ENCODE results near the gene ARHGEF4. TPM values are rescaled to one million over a fixed set of nuclear protein-coding genes. Genes with fewer than 3 reads are reported as not detected.

ARHGEF4 gene
- total RNA-seq, 1 experiment from 2014 or later = 26.6 TPM

- Histone ChIP-seq H3K9ac (ENCODE audit: low read length) (no peak overlapping the region), H3K9me2 (ENCODE audit: insufficient read depth) (no peaks in the 10 kb centered on the region), H3K36me3 (ENCODE audit: control insufficient read depth in 1 of 2, insufficient read depth in 2 of 2, low read length in 2 of 2) (no peaks in the 10 kb centered on the region), H3K27me3 (ENCODE audit: insufficient read depth, low read length) (no peaks in the 10 kb centered on the region), H4K20me1 (ENCODE audit: insufficient read depth) (no peaks in the 10 kb centered on the region), H3K79me2 (ENCODE audit: insufficient read depth, low read length) (peaks cover 30% of the 10 kb centered on the region; the same call in 1 of the 2 replicates), H3K27ac (ENCODE audit: low read depth, low read length) (no peak overlapping the region), H3K4me3 (replicated peaks in 1 of 2; ENCODE audit: low read depth in 1 of 2, low read length in 2 of 2) (no peak overlapping the region), H3K9me3 (ENCODE audit: control insufficient read depth in 1 of 2, insufficient read depth in 1 of 2, low read depth in 1 of 2, low read length in 2 of 2) (no peaks in the 10 kb centered on the region), H2AFZ (ENCODE audit: low read depth, low read length, poor library complexity, severe bottlenecking) (no peak overlapping the region), H3K4me1 (ENCODE audit: control insufficient read depth in 1 of 2, insufficient read depth in 2 of 2, low read length in 2 of 2) (no peaks in the 10 kb centered on the region; a peak in 1 of 4 replicates), H3K4me2 (ENCODE audit: low read length) (no peak overlapping the region)
- no peak for ATAC-seq
- intact Hi-C loops (cut with micrococcal nuclease) = no loop called here
- DNase-seq (ENCODE audit: low read depth, low spot score) = no peak
- CTCF ChIA-PET = no interaction called here
- RAD21 ChIA-PET (ENCODE audit: low non-redundant PET in 1 of 2, low total read pairs in 2 of 2, uncharacterized antibody in 2 of 2, unreplicated experiment in 2 of 2) = no interaction called here
- TF ChIP-seq POLR2A (IDR thresholded peaks at IDR 0.05; ENCODE audit: borderline replicate concordance, extremely low read depth, insufficient read depth, insufficient read length) = no peak
- BruUV-seq (replicated peaks) = no TSS peak
- POLR2A ChIA-PET = no interaction called here
Measured at GRCh38 chr2:130847776-130848525, 11.2 kb downstream of the ARHGEF4 start.

GRCh38 chr2:130848526-130849210, 12.0 kb downstream of the ARHGEF4 start:
- Histone ChIP-seq H3K9me2 (ENCODE audit: insufficient read depth) (no peaks in the 10 kb centered on the region), H3K4me2 (ENCODE audit: low read length) (no peak overlapping the region), H4K20me1 (ENCODE audit: insufficient read depth) (no peaks in the 10 kb centered on the region), H3K79me2 (ENCODE audit: insufficient read depth, low read length) (peaks cover 24% of the 10 kb centered on the region; the same call in 1 of the 2 replicates), H2AFZ (ENCODE audit: low read depth, low read length, poor library complexity, severe bottlenecking) (no peak overlapping the region), H3K9ac (ENCODE audit: low read length) (no peak overlapping the region), H3K4me1 (ENCODE audit: control insufficient read depth in 1 of 2, insufficient read depth in 2 of 2, low read length in 2 of 2) (no peaks in the 10 kb centered on the region; a peak in 1 of 4 replicates), H3K27ac (ENCODE audit: low read depth, low read length) (no peak overlapping the region), H3K9me3 (ENCODE audit: control insufficient read depth in 1 of 2, insufficient read depth in 1 of 2, low read depth in 1 of 2, low read length in 2 of 2) (no peaks in the 10 kb centered on the region), H3K36me3 (ENCODE audit: control insufficient read depth in 1 of 2, insufficient read depth in 2 of 2, low read length in 2 of 2) (no peaks in the 10 kb centered on the region), H3K27me3 (ENCODE audit: insufficient read depth, low read length) (no peaks in the 10 kb centered on the region), H3K4me3 (replicated peaks in 1 of 2; ENCODE audit: low read depth in 1 of 2, low read length in 2 of 2) (no peak overlapping the region)
- no peak for DNase-seq (ENCODE audit: low read depth, low spot score)
- BruUV-seq (replicated peaks) = no TSS peak
- RAD21 ChIA-PET (ENCODE audit: low non-redundant PET in 1 of 2, low total read pairs in 2 of 2, uncharacterized antibody in 2 of 2, unreplicated experiment in 2 of 2) = no interaction called here
- intact Hi-C loops (cut with micrococcal nuclease) = no loop called here
- CTCF ChIA-PET = no interaction called here
- TF ChIP-seq ELF1 (IDR thresholded peaks at IDR 0.05; ENCODE audit: borderline replicate concordance, low read depth) = no peak
- 0 out of 6 replicates have a peak, but pooled peaks of 1 of the 3 experiments have one; percentile 6 for TF ChIP-seq CTCF (IDR thresholded peaks at IDR 0.05 in 2 of 3, conservative IDR thresholded peaks at IDR 0.05 in 1 of 3; ENCODE audit: borderline replicate concordance in 1 of 3, insufficient read depth in 1 of 3, low read depth in 2 of 3, low read length in 2 of 3)
- ATAC-seq = peak; percentile 54; the same call in 1 of the 2 replicates
- POLR2A ChIA-PET = no interaction called here

Measured in HCT116 (cell line).